Pancreas (tissue), 10 donors: ENCODE results near the gene HIPK2. TPM values are rescaled to one million over a fixed set of nuclear protein-coding genes. Genes with fewer than 3 reads are reported as not detected.

Source experiments
- ATAC-seq, 4 donors: fragments of 200-7000 bp; cut with Tn5 transposase; one replicate each; pipeline versions ENCODE4 v1.8.0 to v1.9.1; 2020; ENCODE audit warnings: mild to moderate bottlenecking in 4 of 4, moderate library complexity in 4 of 4
- DNase-seq, 6 donors: peaks; one replicate each; pipeline ENCODE4 v3.0.0-alpha.2; 2020
- FAIRE-seq: peaks from 2 replicates; lab custom pipeline; 2012; peaks lifted over from hg19 to GRCh38; lab: Jason Lieb, UNC
- H3K27ac ChIP-seq, 4 donors: fragments of 200-600 bp; sonication (generic); 1 replicate in 3 of 4; 2 replicates in 1 of 4; pipeline versions ENCODE4 v1.5.0 to v1.8.0; 2020
- H3K27me3 ChIP-seq, 4 donors: fragments of 200-600 bp; one replicate each; pipeline ENCODE4 v1.8.0; 2021
- H3K36me3 ChIP-seq, 3 donors: fragments of 200-600 bp; sonication (generic) in 1 of 3; one replicate each; pipeline versions ENCODE4 v1.5.0 to v1.8.0; 2020 to 2021
- H3K4me1 ChIP-seq, 3 donors: fragments of 200-600 bp; one replicate each; pipeline ENCODE4 v1.8.0; 2021
- H3K4me3 ChIP-seq, 4 donors: fragments of 200-600 bp; sonication (generic) in 2 of 4; one replicate each; pipeline versions ENCODE4 v1.5.0 to v1.8.0; 2020 to 2021
- H3K9me3 ChIP-seq, 4 donors: fragments of 200-600 bp; one replicate each; pipeline ENCODE4 v1.8.0; 2021
- CTCF ChIP-seq, 4 donors: fragments of 200-600 bp; sonication (generic) in 3 of 4; IDR thresholded peaks; one replicate each; pipeline versions ENCODE4 v1.5.0 to v1.8.0; 2021; ENCODE audit warnings: antibody characterized with exemption in 4 of 4
- WGBS, 2 donors: extraction: QIAGEN DNeasy Blood & Tissue Kit; methylation state at CpG; one replicate each; pipeline ENCODE4 v1.1.7; 2013; 5-methylcytosine and 5-hydroxymethylcytosine counted together
- intact Hi-C, 3 donors: fragments of 100-400 bp; cut with DNase I; formaldehyde crosslinking; loops; one replicate each; pipeline versions ENCODE4 v1.11.1 to v1.14.2; 2022
- polyA plus RNA-seq, 2 donors: library from polyadenylated mRNA; stranded (reverse); fragments of 200-250 nt; gene quantifications; one replicate each; pipeline ENCODE4 v1.2.3, GENCODE V29; 2013
- total RNA-seq, 6 donors: library from RNA; stranded (reverse); fragmentation: NEBNext Ultra II Directional in 4 of 6; extraction: Animal tissue kit (Norgen Biotek cat#: 25700) in 4 of 6; gene quantifications; one replicate each; pipeline versions ENCODE4 v1.2.1 to v1.2.4, GENCODE V29; 2021 to 2023
- donor health status: healthy with polysubstance abuse.
- donor health status: DM: no; HTN: no; CAD: no; lungs with moderate emphysema.
- donor health status: DM: no; HTN: no; CAD: no.
- donor health status: control.
- donor health status: control.
- donor health status: Bipolar disorder and iron deficiency.
- donor health status: DM: yes; HTN: yes; CAD: no.
- donor health status: DM: no; HTN: no; CAD: no.
- donor health status: DM: no; HTN: no; CAD: no.
- donor health status: DM: yes; HTN: yes; CAD: no.

HIPK2 gene
- total and polyA plus RNA-seq, 8 donors, result 6.7 to 49.0 (median 24.7) TPM

GRCh38 chr7:139675127-139676125 is 102.4 kb downstream of the HIPK2 start:
- Histone ChIP-seq H3K9me3 (no peaks in the 10 kb centered on the region), H3K27me3 (no peaks in the 10 kb centered on the region), H3K27ac (peak overlapping the region in 1 of 4 donors; percentile 48), H3K4me3 (no peak overlapping the region), H3K4me1 (peaks cover 33 to 58% (median 48%) of the 10 kb centered on the region in 3 donors), H3K36me3 (no peaks in the 10 kb centered on the region)
- intact Hi-C loops, result no loop called here
- FAIRE-seq (no peak), ATAC-seq (peak; percentile 42 to 63 (median 53)), DNase-seq (no peak)
- 58 to 60% methylated on average over 12 of the region's 12 CpGs for WGBS, 2 donors
- no peak for TF ChIP-seq CTCF (IDR thresholded peaks at IDR 0.05)

GRCh38 chr7:139674752-139675126 is 103.1 kb downstream of the HIPK2 start:
- DNase-seq (no peak), FAIRE-seq (no peak), ATAC-seq (no peak)
- Histone ChIP-seq H3K27me3 (no peaks in the 10 kb centered on the region), H3K4me3 (no peak overlapping the region), H3K27ac (peak overlapping the region in 1 of 4 donors; percentile 48), H3K9me3 (no peaks in the 10 kb centered on the region), H3K4me1 (peaks cover 31 to 51% (median 42%) of the 10 kb centered on the region in 3 donors), H3K36me3 (no peaks in the 10 kb centered on the region)
- TF ChIP-seq CTCF (IDR thresholded peaks at IDR 0.05), result no peak
- intact Hi-C loops, result no loop called here
- 58 to 62% methylated on average over 8 of the region's 8 CpGs for WGBS, 2 donors

GRCh38 chr7:139674341-139674740 is 103.5 kb downstream of the HIPK2 start:
- H3K4me3 ChIP-seq, result no peak overlapping the region
- FAIRE-seq (no peak), DNase-seq (no peak), ATAC-seq (peak in 2 of 4 donors; percentile 22 to 26)
- no peak for TF ChIP-seq CTCF (IDR thresholded peaks at IDR 0.05)
- peaks cover 27 to 47% (median 38%) of the 10 kb centered on the region in 3 donors for H3K4me1 ChIP-seq
- no peak overlapping the region for H3K27ac ChIP-seq
- WGBS, 2 donors, result 57 to 64% methylated on average over 10 of the region's 10 CpGs
- no peaks in the 10 kb centered on the region for H3K9me3 ChIP-seq
- no peaks in the 10 kb centered on the region for H3K27me3 ChIP-seq
- intact Hi-C loops, result no loop called here
- H3K36me3 ChIP-seq, result no peaks in the 10 kb centered on the region

- TF ChIP-seq CTCF (IDR thresholded peaks at IDR 0.05), result no peak
- FAIRE-seq (no peak), DNase-seq (no peak), ATAC-seq (no peak)
- Histone ChIP-seq H3K27me3 (no peaks in the 10 kb centered on the region), H3K4me1 (peaks cover 22 to 44% (median 33%) of the 10 kb centered on the region in 3 donors), H3K27ac (peak overlapping the region in 3 of 4 donors; percentile 25 to 68 (median 63)), H3K4me3 (no peak overlapping the region), H3K36me3 (no peaks in the 10 kb centered on the region), H3K9me3 (no peaks in the 10 kb centered on the region)
- intact Hi-C loops, result no loop called here
- 89 to 92% methylated on average over 6 of the region's 6 CpGs for WGBS, 2 donors
These were observed 104.0 kb downstream of the HIPK2 start for GRCh38 chr7:139673762-139674161.
